22Rv1 (cell line): ENCODE data around the gene MT1M.

Experiments used
- H3K27ac ChIP-seq: fragments of 450-650 bp; 2 replicates; pipeline ENCODE4 v1.5.1; 2017
- CTCF ChIP-seq: fragments of 450-650 bp; IDR thresholded peaks from 2 replicates; pipeline ENCODE4 v1.5.1; 2017; ENCODE audit warnings: mild to moderate bottlenecking
- ZFX ChIP-seq: fragments of 450-650 bp; IDR thresholded peaks from 2 replicates; pipeline ENCODE4 v1.6.1; 2017; ENCODE audit warnings: antibody characterized with exemption, borderline replicate concordance

The MT1M gene

GRCh38 chr16:56606071-56606475, 26.4 kb upstream of the MT1M start:
- peak overlapping the region; percentile 68; the same call in 1 of the 2 replicates for H3K27ac ChIP-seq
- no peak for TF ChIP-seq ZFX
- no peak for TF ChIP-seq CTCF

GRCh38 chr16:56606476-56607108, 25.9 kb upstream of the MT1M start:
- TF ChIP-seq CTCF (no peak), ZFX (no peak)
- peak overlapping the region; percentile 68 for H3K27ac ChIP-seq

GRCh38 chr16:56607109-56607618, 25.3 kb upstream of the MT1M start:
- H3K27ac ChIP-seq: peak overlapping the region; percentile 68
- no peak for TF ChIP-seq ZFX
- TF ChIP-seq CTCF: no peak

- TF ChIP-seq CTCF: no peak
- TF ChIP-seq ZFX: no peak
- H3K27ac ChIP-seq: peak overlapping the region; percentile 68
Measured at GRCh38 chr16:56607675-56608042, 24.8 kb upstream of the MT1M start.

GRCh38 chr16:56608043-56608875, 24.2 kb upstream of the MT1M start, which contains the start of gene MT2A:
Gene MT2A (plus strand): TSS chr16:56608584. CDS start chr16:56608656, 72 bp downstream.
- TF ChIP-seq ZFX (no peak), CTCF (peak; percentile 4)
- peak within 1 kb of the TSS; percentile 68 for H3K27ac ChIP-seq

GRCh38 chr16:56608876-56609462, 23.5 kb upstream of the MT1M start:
- peak overlapping the region; percentile 68 for H3K27ac ChIP-seq
- TF ChIP-seq CTCF (no peak; the same call in 1 of the 2 replicates), ZFX (no peak)
